Adipose tissue (tissue), 3 donors: ENCODE data around the gene KRTAP16-1. TPM values are rescaled to one million over a fixed set of nuclear protein-coding genes. Genes with fewer than 3 reads are reported as not detected.
"Not testable (repeated sequence)": the region's sequence is repeated elsewhere in the genome, so short reads cannot be mapped to it uniquely, and the experiment has no call there.

Experiments used
- H3K27ac ChIP-seq: one replicate; pipeline ENCODE4 v1.5.1; 2013; ENCODE audit warnings: low read depth, low read length
- whole genome bisulfite sequencing, 3 donors: extraction: QIAGEN DNeasy Blood & Tissue Kit; methylation state at CpG; one replicate each; pipeline ENCODE4 v1.1.7; 2013; 5-methylcytosine and 5-hydroxymethylcytosine counted together
- polyA plus RNA-seq, 3 donors: library from polyadenylated mRNA; stranded (reverse); fragments of 200-250 nt; gene quantifications; one replicate each; pipeline ENCODE4 v1.2.3, GENCODE V29; 2013
- donor health status: healthy with polysubstance abuse.
- donor health status: Bipolar disorder and iron deficiency.
- donor health status: healthy.

KRTAP16-1 gene
- polyA plus RNA-seq, 3 donors = not detected

GRCh38 chr17:41271323-41271722 lies 37.8 kb downstream of the KRTAP16-1 start:
- 50 to 63% methylated on average over 1 of the region's 1 CpG; no CpG with 5 or more reads in 1 of the 3 donors for WGBS, 3 donors
- H3K27ac ChIP-seq = not testable (repeated sequence)

GRCh38 chr17:41267711-41268110 lies 41.4 kb downstream of the KRTAP16-1 start:
- no peak overlapping the region for H3K27ac ChIP-seq
- 76 to 84% methylated on average over 3 of the region's 3 CpGs; no CpG with 5 or more reads in 1 of the 3 donors for WGBS, 3 donors

GRCh38 chr17:41265078-41265477 lies 44.0 kb downstream of the KRTAP16-1 start, which contains the start of gene KRTAP9-6:
Gene KRTAP9-6, plus strand, starts transcription at chr17:41265378. Its CDS starts 0 bp downstream, at chr17:41265378.
- WGBS, 3 donors = 23 to 44% (median 28%) methylated on average over 2 of the region's 2 CpGs

GRCh38 chr17:41264599-41264998 lies 44.5 kb downstream of the KRTAP16-1 start:
- 52 to 90% (median 83%) methylated on average over 3 of the region's 3 CpGs for WGBS, 3 donors
- H3K27ac ChIP-seq = no peak overlapping the region

More at GRCh38 chr17:41265078-41265477, 44.0 kb downstream of the KRTAP16-1 start, which contains the start of gene KRTAP9-6:
- no peak within 1 kb of the TSS for H3K27ac ChIP-seq

- H3K27ac ChIP-seq = no peak overlapping the region
- 79 to 92% (median 88%) methylated on average over 2 of the region's 2 CpGs for WGBS, 3 donors
Observed at GRCh38 chr17:41263212-41263611, 45.9 kb downstream of the KRTAP16-1 start.

GRCh38 chr17:41258406-41258805 lies 50.7 kb downstream of the KRTAP16-1 start:
- H3K27ac ChIP-seq = no peak overlapping the region

Other genes starting within 250 kb of the KRTAP16-1 start
- not detected for gene KRTAP2-3, start 249.2 kb downstream of the KRTAP16-1 start, polyA plus RNA-seq
- gene KRTAP2-4, start 243.4 kb downstream of the KRTAP16-1 start, polyA plus RNA-seq = not detected
- not detected for gene KRTAP4-7, start 225.2 kb downstream of the KRTAP16-1 start, polyA plus RNA-seq
- gene KRTAP4-8, start 211.2 kb downstream of the KRTAP16-1 start, polyA plus RNA-seq = not detected
- gene KRTAP4-16, start 207.1 kb downstream of the KRTAP16-1 start, polyA plus RNA-seq = not detected
- not detected for gene KRTAP4-9, start 203.9 kb downstream of the KRTAP16-1 start, polyA plus RNA-seq
- gene KRTAP4-11, start 190.9 kb downstream of the KRTAP16-1 start, polyA plus RNA-seq = not detected
- not detected for gene KRTAP4-12, start 185.1 kb downstream of the KRTAP16-1 start, polyA plus RNA-seq
- gene KRTAP4-6, start 168.8 kb downstream of the KRTAP16-1 start, polyA plus RNA-seq = not detected
- not detected for gene KRTAP4-5, start 159.5 kb downstream of the KRTAP16-1 start, polyA plus RNA-seq
- not detected for gene KRTAP4-4, start 148.6 kb downstream of the KRTAP16-1 start, polyA plus RNA-seq
- gene KRTAP4-3, start 141.1 kb downstream of the KRTAP16-1 start, polyA plus RNA-seq = not detected
- not detected for gene KRTAP4-2, start 131.1 kb downstream of the KRTAP16-1 start, polyA plus RNA-seq
- gene KRTAP4-1, start 124.4 kb downstream of the KRTAP16-1 start, polyA plus RNA-seq = not detected
- not detected for gene KRTAP9-1, start 119.4 kb downstream of the KRTAP16-1 start, polyA plus RNA-seq
- gene KRTAP9-2, start 82.7 kb downstream of the KRTAP16-1 start, polyA plus RNA-seq = not detected
- gene KRTAP9-3, start 76.9 kb downstream of the KRTAP16-1 start, polyA plus RNA-seq = not detected
- not detected for gene KRTAP9-8, start 71.3 kb downstream of the KRTAP16-1 start, polyA plus RNA-seq
- gene KRTAP9-4, start 59.6 kb downstream of the KRTAP16-1 start, polyA plus RNA-seq = not detected
- not detected for gene KRTAP9-9, start 53.9 kb downstream of the KRTAP16-1 start, polyA plus RNA-seq
- gene KRTAP9-6, start 43.9 kb downstream of the KRTAP16-1 start, polyA plus RNA-seq = not detected
- not detected for gene KRTAP9-7, start 33.6 kb downstream of the KRTAP16-1 start, polyA plus RNA-seq
- not detected for gene KRTAP29-1, start 6.5 kb downstream of the KRTAP16-1 start, polyA plus RNA-seq
- not detected for gene KRTAP17-1, start 6.4 kb upstream of the KRTAP16-1 start, polyA plus RNA-seq
- not detected for gene KRT33A, start 41.5 kb upstream of the KRTAP16-1 start, polyA plus RNA-seq
- gene KRT33B, start 60.5 kb upstream of the KRTAP16-1 start, polyA plus RNA-seq = not detected
- gene KRT34, start 73.0 kb upstream of the KRTAP16-1 start, polyA plus RNA-seq = under 1 TPM in 1 of 3 donors, not detected in 2; 0.07 TPM
- gene KRT31, start 88.3 kb upstream of the KRTAP16-1 start, polyA plus RNA-seq = not detected
- gene KRT37, start 115.3 kb upstream of the KRTAP16-1 start, polyA plus RNA-seq = not detected
- gene KRT38, start 131.7 kb upstream of the KRTAP16-1 start, polyA plus RNA-seq = not detected
- under 1 TPM in 1 of 3 donors, not detected in 2; 0.03 TPM for gene KRT32, start 158.1 kb upstream of the KRTAP16-1 start, polyA plus RNA-seq
- not detected for gene KRT35, start 171.8 kb upstream of the KRTAP16-1 start, polyA plus RNA-seq
- not detected for gene KRT36, start 180.6 kb upstream of the KRTAP16-1 start, polyA plus RNA-seq
- 10 to 100 TPM in 1 of 3 donors, 1 to 10 TPM in 2; 2.6 to 53.0 (median 3.2) TPM for gene KRT13, start 196.3 kb upstream of the KRTAP16-1 start, polyA plus RNA-seq
- 1 to 10 TPM in 1 of 3 donors, under 1 TPM in 2; 0.11 to 2.1 (median 0.18) TPM for gene KRT15, start 209.6 kb upstream of the KRTAP16-1 start, polyA plus RNA-seq
- gene KRT19, start 219.0 kb upstream of the KRTAP16-1 start, polyA plus RNA-seq = 100 to 1,000 TPM in 1 of 3 donors, 10 to 100 TPM in 2; 28.9 to 139 (median 29.1) TPM